Bone marrow (tissue), 2 donors: ENCODE results near the gene BNIP3.

ENCODE experiments used
- DNase-seq, 2 donors: peaks; one replicate each; lab custom pipeline; 2025; lab: John Stamatoyannopoulos, UW

Gene BNIP3, protein sequence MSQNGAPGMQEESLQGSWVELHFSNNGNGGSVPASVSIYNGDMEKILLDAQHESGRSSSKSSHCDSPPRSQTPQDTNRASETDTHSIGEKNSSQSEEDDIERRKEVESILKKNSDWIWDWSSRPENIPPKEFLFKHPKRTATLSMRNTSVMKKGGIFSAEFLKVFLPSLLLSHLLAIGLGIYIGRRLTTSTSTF

GRCh38 chr10:131981429-131982184, at the start of gene BNIP3:
Gene BNIP3, minus strand, starts transcription at chr10:131981923. Its CDS starts 117 bp downstream, at chr10:131981806.
- DNase-seq: peak in 1 of 2 donors; percentile 58

DNA sequence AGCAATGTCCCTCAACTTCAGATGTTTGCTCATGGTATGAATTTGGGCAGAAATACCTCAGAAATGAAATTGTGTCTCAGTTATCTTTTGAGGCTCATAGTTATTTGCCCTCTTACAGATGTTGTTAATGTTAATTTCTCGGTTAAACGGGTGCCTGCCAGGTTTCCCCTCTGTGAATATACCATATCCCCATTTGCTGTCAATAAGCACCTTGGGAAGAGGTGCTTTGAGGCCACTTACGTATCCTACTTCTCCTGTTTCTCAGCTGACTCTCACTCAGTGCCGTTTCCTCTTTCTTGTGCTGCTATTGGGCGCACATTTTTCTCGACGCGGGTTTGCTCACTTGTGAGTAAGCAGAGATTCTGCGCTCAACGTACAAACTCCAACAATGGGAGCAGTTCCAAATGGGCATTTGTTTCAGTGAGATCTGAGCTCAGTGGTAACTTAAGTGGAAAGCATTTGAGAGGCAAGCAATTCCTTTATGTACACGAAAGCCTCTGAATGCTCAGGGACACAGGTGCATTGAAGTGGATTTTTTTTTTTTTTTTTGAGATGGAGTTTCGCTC, 49.3 kb upstream of the BNIP3 start:
- DNase-seq: no peak

- DNase-seq: no peak
Observed at GRCh38 chr10:132028706-132029105, 47.0 kb upstream of the BNIP3 start.

GRCh38 chr10:132027423-132027983, 45.8 kb upstream of the BNIP3 start:
- DNase-seq: no peak

DNA sequence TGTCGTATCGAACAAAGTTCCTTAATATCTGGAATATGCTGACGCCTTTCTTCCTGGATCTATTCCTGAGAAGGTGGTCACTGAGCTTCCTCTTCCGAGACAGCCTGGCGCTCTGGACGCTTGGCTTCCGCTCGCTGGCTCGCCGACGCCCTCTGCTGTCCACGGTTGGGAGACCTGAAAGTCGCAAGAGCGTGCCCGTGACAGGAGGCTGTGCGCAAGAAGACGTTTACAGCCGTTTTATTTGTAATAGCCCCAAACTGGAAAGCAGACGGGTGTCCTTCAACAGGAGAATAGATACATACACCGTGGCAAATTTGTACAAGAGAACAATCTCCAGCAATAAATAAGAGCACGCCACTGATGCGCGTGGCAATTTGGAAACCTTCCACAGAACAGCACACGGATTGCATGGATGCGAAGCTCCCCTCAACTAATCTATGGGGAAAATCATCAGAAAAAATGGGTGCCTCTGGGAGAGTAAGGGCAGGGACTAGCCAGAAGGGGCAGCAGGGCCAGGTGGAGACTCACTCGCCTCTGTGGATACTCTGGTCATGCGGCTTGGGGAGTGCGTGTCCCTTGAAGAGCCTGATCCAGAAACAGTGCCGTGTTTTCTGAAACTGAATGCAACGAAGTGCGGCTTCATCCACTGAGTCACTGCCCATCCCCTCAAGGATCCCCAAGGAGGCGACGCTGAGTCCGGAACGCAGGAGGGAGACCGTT, 41.5 kb upstream of the BNIP3 start:
- peak; percentile 23 to 44 for DNase-seq

DNA sequence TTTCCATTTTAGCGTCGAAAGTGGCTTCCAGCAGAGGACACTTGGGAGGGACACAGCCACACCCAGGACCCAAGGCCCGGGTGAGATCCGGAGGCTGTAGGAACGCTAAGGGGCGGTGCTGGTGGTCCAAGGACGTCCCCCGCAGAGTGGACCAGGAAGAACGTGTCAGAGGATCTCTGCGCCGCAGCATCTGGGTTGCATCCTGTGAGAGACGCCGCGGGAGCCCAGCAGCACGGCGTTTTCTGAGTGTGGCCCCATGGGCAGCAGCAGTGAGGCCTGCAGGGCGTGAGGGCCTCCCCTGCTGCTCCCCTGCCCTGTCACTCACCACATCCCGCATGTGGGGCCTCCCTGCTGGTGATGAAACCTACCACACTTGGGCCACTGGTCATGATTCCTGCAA, 40.5 kb upstream of the BNIP3 start:
- no peak for DNase-seq

- DNase-seq: no peak
Observed at GRCh38 chr10:132021504-132022143, 39.9 kb upstream of the BNIP3 start.

DNA sequence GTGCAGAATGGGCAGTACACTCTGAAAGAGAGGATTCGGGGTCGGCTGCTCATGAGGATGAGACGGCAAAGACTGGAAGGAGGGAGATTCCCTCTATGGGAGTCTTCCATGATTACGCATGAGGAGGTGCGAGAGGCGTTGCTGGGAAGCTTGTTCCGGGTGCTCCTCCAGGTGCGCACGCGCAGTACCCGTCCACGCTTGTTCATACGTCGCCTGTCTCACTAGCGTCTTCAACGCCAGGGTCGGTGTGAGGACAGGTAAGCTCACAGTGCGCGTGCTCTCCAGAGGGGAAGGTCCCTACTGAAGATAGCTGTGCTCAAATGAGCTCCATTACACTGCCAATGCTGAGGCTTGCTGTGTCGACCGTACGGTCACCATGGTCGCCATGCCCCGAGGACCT, 39.3 kb upstream of the BNIP3 start:
- no peak for DNase-seq

DNA sequence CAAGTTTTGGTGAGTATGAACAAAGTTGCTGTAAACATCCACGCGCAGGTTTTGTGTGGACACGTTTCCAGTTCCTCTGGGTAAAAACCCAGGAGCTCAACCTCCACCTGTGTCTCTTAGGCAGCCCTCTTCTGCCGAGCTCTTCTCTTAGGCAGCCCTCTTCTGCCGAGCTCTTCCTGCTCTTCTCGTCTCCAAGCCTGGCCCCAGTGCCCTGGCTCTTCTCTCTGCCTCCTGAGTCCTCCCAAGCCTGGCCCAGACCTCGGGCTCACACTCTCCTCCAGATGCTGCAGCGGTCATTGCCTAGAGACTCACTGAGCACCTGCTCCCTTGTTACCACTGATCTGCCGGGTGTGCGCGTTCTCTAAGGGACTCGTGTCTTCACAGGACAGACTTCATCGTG, 38.7 kb upstream of the BNIP3 start:
- no peak for DNase-seq

DNA sequence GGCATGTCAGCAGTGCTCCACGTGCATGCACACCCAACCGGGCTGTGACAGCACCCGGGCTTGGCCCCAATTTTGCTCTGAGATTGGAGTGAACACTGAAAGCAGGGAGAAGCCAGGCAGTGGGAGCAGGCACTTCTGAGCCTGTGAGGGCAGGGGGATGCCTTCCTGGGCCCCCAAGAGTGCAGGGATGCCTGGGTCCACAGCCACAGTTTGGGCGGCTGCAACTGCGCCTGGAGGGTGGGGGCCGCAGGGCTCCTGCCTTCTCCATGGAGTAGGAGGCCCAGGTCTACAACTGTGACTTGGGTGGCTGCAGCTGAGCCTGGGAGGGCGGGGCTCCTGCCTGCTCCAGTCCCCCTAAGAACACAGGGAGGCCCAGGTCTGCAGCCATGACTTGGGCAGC, 37.6 kb upstream of the BNIP3 start:
- no peak for DNase-seq

DNA sequence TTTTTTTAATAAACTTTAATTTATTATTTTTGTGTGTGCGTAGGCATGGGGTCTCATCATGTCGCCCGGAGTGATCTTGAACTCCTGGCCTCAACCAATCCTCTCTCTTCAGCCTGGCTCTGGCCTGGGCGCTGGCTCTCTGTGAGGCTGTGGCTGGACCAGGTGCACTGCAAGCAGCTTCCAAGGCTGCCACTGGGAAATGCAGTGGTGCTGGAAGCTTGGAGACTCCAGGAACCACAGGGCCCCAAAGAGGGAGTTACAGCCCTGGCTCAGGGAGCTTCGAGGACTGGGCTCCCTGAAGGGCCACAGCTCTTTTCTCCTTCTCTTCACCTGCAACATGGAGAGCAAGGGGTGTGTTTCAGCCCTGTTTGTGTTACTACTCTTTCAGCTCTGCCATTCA, 36.7 kb upstream of the BNIP3 start:
- no peak for DNase-seq

GRCh38 chr10:132016514-132016913, 34.8 kb upstream of the BNIP3 start:
- no peak for DNase-seq

GRCh38 chr10:132011445-132011844, 29.7 kb upstream of the BNIP3 start:
- no peak for DNase-seq

DNA sequence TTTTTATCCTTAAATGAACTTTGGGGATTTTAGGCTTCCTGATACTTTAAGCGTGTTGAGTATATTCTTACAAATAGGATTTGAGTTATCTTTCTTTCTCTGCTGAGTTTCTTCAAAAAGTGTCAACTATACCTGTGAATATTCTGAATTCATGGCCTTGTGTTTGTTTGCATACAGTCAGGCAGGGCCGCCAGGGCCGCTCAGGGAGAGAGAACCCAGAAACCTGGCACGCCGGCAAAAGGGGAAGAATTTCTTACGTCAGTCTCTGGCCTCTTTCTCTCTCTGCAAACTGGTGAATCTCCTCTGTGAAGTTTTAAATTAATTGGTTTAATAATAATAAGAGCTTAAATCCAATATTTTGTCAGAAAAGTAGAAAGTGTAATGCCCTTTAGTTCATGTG, 29.3 kb upstream of the BNIP3 start:
- DNase-seq: no peak

DNA sequence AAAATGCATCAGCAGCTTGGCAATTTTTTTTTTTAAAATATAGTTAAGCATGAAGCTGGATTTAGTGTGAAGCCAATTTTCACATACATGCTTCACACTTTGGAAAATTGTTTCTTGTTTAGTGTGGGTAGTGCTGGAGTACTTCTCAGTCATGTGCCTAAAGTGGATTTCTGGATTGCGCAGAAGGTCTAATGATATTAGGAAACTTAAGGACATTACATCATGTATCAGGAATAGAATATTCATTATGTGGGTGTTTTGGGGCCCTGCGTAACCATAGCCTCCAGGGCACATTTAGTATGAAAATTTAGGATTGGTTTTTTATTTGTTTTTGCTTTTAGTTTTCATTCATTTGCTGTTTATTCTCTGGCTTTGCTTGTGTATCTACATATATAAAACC, 28.8 kb upstream of the BNIP3 start:
- DNase-seq: no peak

GRCh38 chr10:132009575-132009974, 27.9 kb upstream of the BNIP3 start:
- no peak for DNase-seq

- no peak for DNase-seq
Observed at GRCh38 chr10:132007681-132008080, 26.0 kb upstream of the BNIP3 start.

DNA sequence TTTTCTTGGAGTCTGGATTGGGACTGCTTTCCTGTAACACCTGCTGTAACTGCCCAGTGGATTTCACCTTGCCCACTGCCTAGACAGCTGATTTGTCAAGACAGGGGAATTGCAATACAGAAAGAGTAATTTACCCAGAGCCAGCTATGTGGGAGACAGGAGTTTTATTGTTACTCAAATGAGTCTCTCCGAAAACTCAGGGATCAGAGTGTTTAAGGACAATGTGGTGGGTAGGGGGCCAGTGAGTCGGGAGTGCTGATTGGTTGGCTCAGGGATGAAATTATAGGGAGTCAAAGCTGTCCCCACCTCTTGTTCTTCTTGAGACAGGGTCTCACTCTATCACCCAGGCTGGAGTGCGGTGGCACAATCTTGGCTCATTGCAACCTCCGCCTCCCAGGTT, 25.2 kb upstream of the BNIP3 start:
- no peak for DNase-seq

GRCh38 chr10:132005147-132005546, 23.4 kb upstream of the BNIP3 start:
- DNase-seq: no peak

DNA sequence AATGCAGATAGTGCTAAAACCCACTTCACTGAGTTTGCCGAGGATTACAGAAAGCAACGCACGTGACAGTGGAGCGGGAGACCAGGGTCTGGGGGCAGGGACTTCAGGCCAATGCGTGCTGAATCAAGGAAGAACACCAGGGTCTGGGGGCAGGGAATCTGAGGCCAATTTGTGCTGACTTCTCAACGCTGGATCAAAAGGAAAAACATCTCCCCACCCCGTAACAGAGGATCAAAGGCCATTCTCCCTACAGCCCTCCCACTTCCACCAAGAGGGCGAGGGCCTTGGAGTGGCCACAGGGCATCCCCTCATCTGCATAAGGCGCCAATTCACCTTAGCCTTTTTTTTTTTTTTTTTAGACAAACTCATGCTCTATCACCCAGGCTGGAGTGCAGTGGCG, 22.3 kb upstream of the BNIP3 start:
- DNase-seq: no peak

DNA sequence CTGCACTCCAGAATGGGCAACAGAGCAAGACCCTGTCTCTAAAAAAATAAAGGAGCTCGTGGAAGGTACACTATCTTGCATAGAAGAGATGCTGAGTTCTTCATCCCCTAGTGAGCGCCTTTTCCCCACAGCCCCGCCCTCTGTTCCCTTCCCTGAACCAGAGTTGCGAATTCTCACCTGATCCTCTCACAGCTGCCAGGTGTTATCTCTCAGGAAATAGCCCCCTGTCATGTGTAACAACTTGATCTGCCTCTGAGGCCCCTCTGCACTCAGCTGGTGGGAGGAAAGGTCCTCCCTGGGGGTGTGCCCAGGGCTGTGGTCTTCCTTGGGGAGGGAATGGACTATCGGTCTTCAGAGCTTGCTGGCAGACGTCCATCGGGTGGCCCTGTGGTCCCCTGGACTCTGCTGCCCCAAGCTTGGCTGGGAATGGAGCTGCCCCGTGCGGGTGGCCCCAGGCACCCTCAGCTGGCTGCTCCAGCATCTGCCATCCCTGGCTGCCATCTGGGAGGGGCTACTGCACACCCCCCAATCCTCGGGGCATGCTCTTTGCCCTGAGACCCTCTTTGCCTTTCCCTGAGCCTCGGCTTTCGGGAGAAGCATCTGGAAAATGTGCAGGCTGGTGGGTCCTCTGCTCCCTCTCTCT, 21.7 kb upstream of the BNIP3 start:
- no peak for DNase-seq

DNA sequence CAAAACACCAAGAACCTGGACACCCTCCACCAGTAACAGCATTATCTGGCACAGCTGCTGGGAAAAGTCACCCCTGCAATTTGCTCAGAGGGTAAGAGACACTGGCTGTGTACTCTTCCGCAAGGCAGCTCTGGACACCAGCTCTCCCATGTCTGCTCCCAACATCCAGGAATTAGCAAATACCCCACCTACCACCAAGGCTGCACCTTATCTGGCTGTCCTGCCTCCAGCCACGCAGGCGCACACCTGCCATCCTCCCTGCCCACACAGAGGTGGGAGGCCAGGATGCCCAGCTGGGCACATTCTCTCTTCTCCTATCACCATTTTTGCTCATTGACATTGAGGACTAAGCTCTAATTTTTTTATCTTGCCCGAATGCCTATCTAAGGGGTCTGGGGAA, 20.3 kb upstream of the BNIP3 start:
- DNase-seq: no peak
